Ovary (tissue), 3 donors: Measurements from ENCODE around the gene COL11A2.

Experiments
- POLR2A ChIP-seq: fragments of 450-650 bp; IDR thresholded peaks from one replicate; pipeline ENCODE4 v1.6.1; 2017; ENCODE audit warnings: antibody characterized with exemption, mild to moderate bottlenecking, moderate library complexity
- TF ChIP-seq, protein P1 (sequence below), 3 donors: fragments of 450-650 bp in 2 of 3; fragments of 200-600 bp in 1 of 3; IDR thresholded peaks; one replicate each; pipeline versions ENCODE4 v1.5.1 to v1.8.0; 2016 to 2022; ENCODE audit warnings: antibody characterized with exemption in 3 of 3, mild to moderate bottlenecking in 1 of 3
- donor health status: DM: no; HTN: no; CAD: no.

- TF ChIP-seq, protein P1, sequence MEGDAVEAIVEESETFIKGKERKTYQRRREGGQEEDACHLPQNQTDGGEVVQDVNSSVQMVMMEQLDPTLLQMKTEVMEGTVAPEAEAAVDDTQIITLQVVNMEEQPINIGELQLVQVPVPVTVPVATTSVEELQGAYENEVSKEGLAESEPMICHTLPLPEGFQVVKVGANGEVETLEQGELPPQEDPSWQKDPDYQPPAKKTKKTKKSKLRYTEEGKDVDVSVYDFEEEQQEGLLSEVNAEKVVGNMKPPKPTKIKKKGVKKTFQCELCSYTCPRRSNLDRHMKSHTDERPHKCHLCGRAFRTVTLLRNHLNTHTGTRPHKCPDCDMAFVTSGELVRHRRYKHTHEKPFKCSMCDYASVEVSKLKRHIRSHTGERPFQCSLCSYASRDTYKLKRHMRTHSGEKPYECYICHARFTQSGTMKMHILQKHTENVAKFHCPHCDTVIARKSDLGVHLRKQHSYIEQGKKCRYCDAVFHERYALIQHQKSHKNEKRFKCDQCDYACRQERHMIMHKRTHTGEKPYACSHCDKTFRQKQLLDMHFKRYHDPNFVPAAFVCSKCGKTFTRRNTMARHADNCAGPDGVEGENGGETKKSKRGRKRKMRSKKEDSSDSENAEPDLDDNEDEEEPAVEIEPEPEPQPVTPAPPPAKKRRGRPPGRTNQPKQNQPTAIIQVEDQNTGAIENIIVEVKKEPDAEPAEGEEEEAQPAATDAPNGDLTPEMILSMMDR (IDR thresholded peaks at IDR 0.05) = no peak
- no peak for TF ChIP-seq POLR2A
These were observed 11.8 kb upstream of the COL11A2 start for GRCh38 chr6:33204165-33204414.
